Effector CD8-positive, alpha-beta T cell (primary cell): Measurements from ENCODE around the gene LCMT1.
"Not testable (repeated sequence)": the region's sequence is repeated elsewhere in the genome, so short reads cannot be mapped to it uniquely, and the experiment has no call there.

ENCODE experiments used
- DNase-seq: peaks from one replicate; lab custom pipeline; 2025; lab: John Stamatoyannopoulos, UW

The LCMT1 gene

GRCh38 chr16:25095636-25096035 is 15.9 kb upstream of the LCMT1 start:
- DNase-seq = no peak

GRCh38 chr16:25097276-25097975 is 14.1 kb upstream of the LCMT1 start:
- DNase-seq = no peak

GRCh38 chr16:25100511-25100910 is 11.0 kb upstream of the LCMT1 start:
- DNase-seq = no peak

- peak; percentile 41 for DNase-seq
Observed at GRCh38 chr16:25106567-25107465, 4.7 kb upstream of the LCMT1 start.

- DNase-seq = no peak
Observed at GRCh38 chr16:25107466-25107792, 4.1 kb upstream of the LCMT1 start.

GRCh38 chr16:25108054-25108453 is 3.5 kb upstream of the LCMT1 start:
- peak; percentile 22 for DNase-seq

GRCh38 chr16:25109643-25110042 is 1.9 kb upstream of the LCMT1 start:
- no peak for DNase-seq

GRCh38 chr16:25110387-25110947 is 1.1 kb upstream of the LCMT1 start:
- no peak for DNase-seq

- no peak for DNase-seq
Observed at GRCh38 chr16:25114121-25114520, 2.6 kb downstream of the LCMT1 start.

GRCh38 chr16:25118851-25119578 is 7.5 kb downstream of the LCMT1 start:
- DNase-seq = no peak

GRCh38 chr16:25121824-25122600 is 10.5 kb downstream of the LCMT1 start:
- no peak for DNase-seq

- no peak for DNase-seq
Observed at GRCh38 chr16:25124503-25124902, 13.0 kb downstream of the LCMT1 start.

GRCh38 chr16:25126086-25126666 is 14.6 kb downstream of the LCMT1 start:
- DNase-seq = not testable (repeated sequence)

- no peak for DNase-seq
Observed at GRCh38 chr16:25126820-25127232, 15.3 kb downstream of the LCMT1 start.

- not testable (repeated sequence) for DNase-seq
Observed at GRCh38 chr16:25132751-25133150, 21.2 kb downstream of the LCMT1 start.

- no peak for DNase-seq
Observed at GRCh38 chr16:25134166-25134700, 22.7 kb downstream of the LCMT1 start.

GRCh38 chr16:25135254-25135878 is 23.8 kb downstream of the LCMT1 start:
- no peak for DNase-seq

GRCh38 chr16:25138130-25138529 is 26.6 kb downstream of the LCMT1 start:
- DNase-seq = no peak

GRCh38 chr16:25140459-25140858 is 28.9 kb downstream of the LCMT1 start:
- no peak for DNase-seq

- no peak for DNase-seq
Observed at GRCh38 chr16:25141648-25142047, 30.1 kb downstream of the LCMT1 start.
